Measurements from ENCODE around the gene UBA6.

UBA6 gene

GRCh38 chr4:67568820-67569219, 132.1 kb downstream of the UBA6 start:
- Histone ChIP-seq H3K4me3 (ENCODE audit: low read depth, low read length) (no peak overlapping the region), H3K36me3 (no peaks in the 10 kb centered on the region), H3K27me3 (no peaks in the 10 kb centered on the region; the same call in 1 of the 2 replicates), H3K9me3 (no peaks in the 10 kb centered on the region), H3K4me1 (no peaks in the 10 kb centered on the region)
- no peak for DNase-seq
- TF ChIP-seq CTCF (IDR thresholded peaks at IDR 0.05; ENCODE audit: low read depth, low read length) = no peak

- Histone ChIP-seq H3K4me3 (ENCODE audit: low read depth, low read length) (no peak overlapping the region), H3K9me3 (no peaks in the 10 kb centered on the region), H3K27me3 (no peaks in the 10 kb centered on the region; the same call in 1 of the 2 replicates), H3K36me3 (no peaks in the 10 kb centered on the region), H3K4me1 (no peaks in the 10 kb centered on the region)
- DNase-seq = no peak
- no peak for TF ChIP-seq CTCF (IDR thresholded peaks at IDR 0.05; ENCODE audit: low read depth, low read length)
Measured at GRCh38 chr4:67566335-67566734, 134.6 kb downstream of the UBA6 start.

DNA sequence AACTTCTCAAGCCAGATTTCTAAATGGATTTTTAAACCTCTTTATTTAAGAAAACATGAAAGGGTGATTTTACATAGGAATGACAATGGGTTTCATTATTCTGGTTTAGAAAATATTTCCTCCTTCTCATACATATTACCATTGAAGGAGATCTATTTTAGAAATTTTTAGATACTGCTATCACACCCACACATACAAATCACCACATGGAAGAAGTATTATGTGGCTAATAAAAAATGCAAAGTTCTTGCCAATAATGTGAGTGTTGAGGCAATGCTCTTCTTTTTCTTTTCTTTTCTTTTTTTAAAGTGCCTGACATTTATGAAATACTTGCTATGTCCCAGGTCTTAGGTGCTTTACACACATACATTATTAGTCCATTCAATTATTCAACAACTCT, 135.7 kb downstream of the UBA6 start:
- DNase-seq = no peak
- no peak for TF ChIP-seq CTCF (IDR thresholded peaks at IDR 0.05; ENCODE audit: low read depth, low read length)
- no peaks in the 10 kb centered on the region; the same call in 1 of the 2 replicates for H3K27me3 ChIP-seq
- no peak overlapping the region for H3K4me3 ChIP-seq (ENCODE audit: low read depth, low read length)
- H3K9me3 ChIP-seq = no peaks in the 10 kb centered on the region
- no peaks in the 10 kb centered on the region for H3K36me3 ChIP-seq
- no peaks in the 10 kb centered on the region for H3K4me1 ChIP-seq

Measured in BE2C (cell line).